Measurements from ENCODE around the gene ARPC5.
"Not testable (repeated sequence)": the region's sequence is repeated elsewhere in the genome, so short reads cannot be mapped to it uniquely, and the experiment has no call there.

Gene ARPC5

DNA sequence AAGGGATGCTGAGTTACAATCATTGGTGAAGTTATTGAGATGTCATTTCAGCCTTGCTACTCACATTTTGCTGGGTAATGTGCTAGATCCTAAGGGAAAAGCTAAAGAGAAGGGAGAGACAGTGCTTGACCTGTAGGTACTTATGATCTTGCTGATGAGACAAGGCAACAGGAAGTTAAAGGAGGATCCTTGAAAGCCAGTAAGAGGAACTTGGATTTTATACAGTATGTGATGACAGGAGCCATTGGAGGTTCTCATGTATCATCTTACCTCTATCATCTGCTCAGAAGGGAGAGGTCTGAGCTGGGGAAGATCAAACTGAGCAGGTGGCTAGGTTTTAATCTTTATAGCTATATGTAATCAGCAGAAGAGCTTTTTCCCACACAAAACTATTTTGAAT is 11.2 kb upstream of the ARPC5 start:
- no peak for DNase-seq (ENCODE audit: low spot score)

GRCh38 chr1:183645531-183645930 is 9.9 kb upstream of the ARPC5 start:
- no peak for DNase-seq (ENCODE audit: low spot score)

GRCh38 chr1:183642166-183642565 is 6.6 kb upstream of the ARPC5 start:
- DNase-seq (ENCODE audit: low spot score) = no peak

DNA sequence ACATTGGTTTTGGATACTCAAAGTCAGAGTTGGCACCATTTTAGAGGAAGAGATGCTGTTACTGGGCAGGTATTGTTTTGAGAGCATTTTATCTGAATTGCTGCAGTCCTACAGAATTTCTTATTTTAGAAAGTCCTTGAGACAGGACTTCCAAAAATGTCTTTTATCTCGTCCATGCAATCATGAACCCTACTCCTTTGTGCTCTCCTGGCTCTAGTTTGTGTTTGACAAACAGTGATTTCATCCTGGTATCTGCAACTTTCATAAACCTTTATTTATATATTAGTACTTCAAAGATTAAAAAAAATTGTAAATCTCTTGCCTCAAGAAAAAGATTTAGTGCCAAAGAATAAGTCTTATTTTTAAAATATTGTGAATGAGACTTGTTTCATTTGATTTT is 4.6 kb upstream of the ARPC5 start:
- no peak for DNase-seq (ENCODE audit: low spot score)

DNA sequence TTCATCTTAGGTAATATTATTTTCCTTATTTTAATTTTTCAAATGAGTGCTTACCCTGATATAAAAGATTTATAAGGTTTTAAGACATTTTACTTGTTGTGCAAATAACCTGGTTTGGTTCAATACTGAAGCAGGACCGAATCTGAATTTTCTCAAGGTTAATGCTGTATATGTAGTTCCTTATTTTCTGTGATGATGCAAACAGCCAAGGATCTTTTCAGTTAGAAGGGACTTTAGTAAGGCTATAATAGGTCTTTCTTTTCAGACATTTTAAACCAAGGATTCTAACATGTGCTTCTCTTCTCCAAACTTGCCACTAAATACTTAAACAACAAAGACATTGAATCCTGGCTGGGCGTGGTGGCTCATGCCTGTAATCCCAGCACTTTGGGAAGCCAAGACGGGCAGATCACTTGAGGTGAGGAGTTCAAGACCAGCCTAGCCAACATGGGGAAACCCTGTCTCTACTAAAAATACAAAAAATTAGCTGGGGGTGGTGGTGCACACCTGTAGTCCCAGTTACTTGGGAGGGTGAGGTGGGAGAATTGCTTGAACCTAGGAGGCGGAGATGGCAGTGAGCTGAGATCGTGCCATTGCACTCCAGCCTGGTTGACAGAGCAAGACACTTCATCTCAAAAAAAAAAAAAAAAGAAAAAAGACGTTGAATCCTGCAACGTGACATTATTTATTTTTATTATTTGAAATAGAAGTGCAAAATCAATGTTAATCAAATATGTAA is 3.2 kb upstream of the ARPC5 start:
- no peak for DNase-seq (ENCODE audit: low spot score)

GRCh38 chr1:183636783-183637182 is 1.2 kb upstream of the ARPC5 start:
- no peak for DNase-seq (ENCODE audit: low spot score)

GRCh38 chr1:183636334-183636682 is 725 bp upstream of the ARPC5 start:
- DNase-seq (ENCODE audit: low spot score) = no peak

- DNase-seq (ENCODE audit: low spot score) = no peak
Observed at GRCh38 chr1:183635099-183635605, 431 bp downstream of the ARPC5 start.

GRCh38 chr1:183634429-183635065 is 1.0 kb downstream of the ARPC5 start:
- no peak for DNase-seq (ENCODE audit: low spot score)

DNA sequence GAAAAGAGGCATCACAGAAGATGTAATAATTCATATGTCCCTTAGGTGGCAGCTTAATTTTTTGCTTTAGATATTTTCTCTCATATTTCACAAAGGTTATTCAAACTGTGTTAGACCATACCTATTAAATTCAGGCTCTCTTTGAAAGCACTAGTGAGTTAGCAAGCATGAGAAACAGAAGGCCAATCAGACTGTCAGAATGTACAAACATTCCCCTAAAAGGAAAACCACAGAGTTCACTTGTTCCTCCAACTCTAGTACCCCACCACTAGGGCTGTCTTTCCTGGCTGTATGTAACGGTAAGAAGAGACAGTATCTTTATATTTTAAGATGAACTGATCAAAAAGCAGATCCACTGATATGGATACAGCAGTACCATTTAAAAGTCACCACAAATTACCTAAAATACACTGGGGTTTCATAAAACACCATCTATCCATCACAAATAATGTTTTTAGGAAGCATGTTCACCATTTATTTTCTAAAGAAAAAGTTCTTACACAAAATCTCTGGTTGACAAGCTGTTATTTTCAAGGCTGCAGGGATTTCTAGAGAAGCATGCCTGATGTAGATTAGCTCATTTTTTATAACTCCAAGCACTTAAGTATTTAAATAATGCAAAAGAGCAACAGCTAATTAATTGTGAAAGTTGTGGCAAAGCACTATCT is 1.8 kb downstream of the ARPC5 start:
- peak; percentile 87 for DNase-seq (ENCODE audit: low spot score)

GRCh38 chr1:183632964-183633363 is 2.6 kb downstream of the ARPC5 start:
- DNase-seq (ENCODE audit: low spot score) = no peak

DNA sequence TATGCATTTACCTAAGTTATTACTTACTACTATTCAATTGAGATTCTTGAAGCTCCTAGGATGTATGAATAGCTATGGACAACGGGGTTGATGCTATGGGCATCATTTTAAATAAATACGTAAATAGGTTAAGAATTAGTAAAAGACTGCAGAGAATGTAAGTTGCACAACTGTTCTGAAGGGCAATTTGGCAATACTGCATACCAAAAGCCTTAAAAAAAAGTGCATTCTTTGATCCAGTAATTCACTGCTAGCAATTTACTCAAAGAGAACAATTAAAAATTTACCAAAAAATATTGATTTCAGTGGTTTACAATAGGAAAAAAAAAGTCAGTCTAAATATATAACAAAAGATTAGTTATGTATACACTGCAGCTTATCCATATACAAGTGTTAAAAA is 3.5 kb downstream of the ARPC5 start:
- DNase-seq (ENCODE audit: low spot score) = no peak

GRCh38 chr1:183630748-183631147 is 4.8 kb downstream of the ARPC5 start:
- DNase-seq (ENCODE audit: low spot score) = peak; percentile 69

GRCh38 chr1:183628537-183628936 is 7.0 kb downstream of the ARPC5 start:
- DNase-seq (ENCODE audit: low spot score) = no peak

- DNase-seq (ENCODE audit: low spot score) = not testable (repeated sequence)
Observed at GRCh38 chr1:183626236-183626635, 9.3 kb downstream of the ARPC5 start.

DNA sequence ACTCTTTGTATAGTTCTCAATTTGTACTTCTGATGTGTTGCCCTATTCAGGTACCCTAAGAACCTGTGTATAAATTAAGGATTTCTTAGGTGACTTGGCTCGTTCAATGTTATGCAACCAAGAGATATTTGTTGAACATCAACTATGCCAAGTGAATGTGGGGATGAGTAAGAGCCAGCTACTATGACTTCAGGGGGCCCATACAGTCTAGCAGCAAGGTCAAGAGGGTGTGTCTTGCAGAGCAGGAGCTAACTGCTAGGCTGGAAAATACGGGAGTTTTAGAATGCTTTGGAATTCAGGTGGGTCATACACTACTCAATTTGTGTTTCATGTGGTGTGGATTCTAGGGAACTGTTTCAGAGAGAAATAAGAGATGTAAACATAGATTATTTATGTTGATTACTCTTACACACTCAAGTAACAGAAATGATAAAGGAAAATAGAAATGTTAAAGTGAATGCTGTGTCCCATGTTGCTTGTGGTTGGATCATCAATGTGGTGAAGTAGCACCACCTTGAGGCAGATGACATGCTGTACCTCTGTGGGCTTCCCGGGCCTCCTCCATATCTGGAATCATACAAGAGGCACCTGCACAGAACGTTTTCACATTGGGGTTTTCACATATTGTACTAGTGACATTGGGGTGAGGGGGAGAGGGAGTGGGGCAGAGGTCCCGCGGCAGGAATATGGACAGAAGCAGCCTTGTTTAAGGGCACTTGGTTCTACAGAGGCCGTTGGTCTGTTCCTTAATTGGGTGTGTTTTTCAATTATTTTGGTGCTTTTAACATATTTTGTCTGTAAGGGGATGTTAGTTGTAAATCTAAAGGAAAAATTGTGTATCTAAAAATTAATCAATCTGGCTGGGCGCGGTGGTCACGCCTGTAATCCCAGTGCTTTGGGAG is 12.4 kb downstream of the ARPC5 start:
- peak; percentile 85 for DNase-seq (ENCODE audit: low spot score)

DNA sequence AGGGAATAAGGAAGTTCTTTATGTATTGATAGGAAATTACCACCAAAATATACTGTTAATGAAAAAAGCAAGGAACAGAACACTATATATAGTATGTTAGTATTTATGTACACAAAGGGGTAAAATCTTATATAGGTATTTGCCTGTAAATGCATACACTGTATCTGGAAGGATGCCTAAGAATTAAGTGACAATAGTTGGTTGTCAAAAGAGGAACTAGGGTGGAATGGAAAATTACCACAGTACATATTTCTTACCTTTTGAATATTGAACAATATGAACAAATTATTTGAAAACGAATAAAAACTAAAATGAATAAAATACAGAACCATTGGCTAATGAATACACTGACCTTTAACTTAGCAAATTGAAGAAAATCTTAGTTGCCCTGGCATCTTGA is 13.6 kb downstream of the ARPC5 start:
- no peak for DNase-seq (ENCODE audit: low spot score)

GRCh38 chr1:183620311-183620710 is 15.3 kb downstream of the ARPC5 start:
- DNase-seq (ENCODE audit: low spot score) = no peak

DNA sequence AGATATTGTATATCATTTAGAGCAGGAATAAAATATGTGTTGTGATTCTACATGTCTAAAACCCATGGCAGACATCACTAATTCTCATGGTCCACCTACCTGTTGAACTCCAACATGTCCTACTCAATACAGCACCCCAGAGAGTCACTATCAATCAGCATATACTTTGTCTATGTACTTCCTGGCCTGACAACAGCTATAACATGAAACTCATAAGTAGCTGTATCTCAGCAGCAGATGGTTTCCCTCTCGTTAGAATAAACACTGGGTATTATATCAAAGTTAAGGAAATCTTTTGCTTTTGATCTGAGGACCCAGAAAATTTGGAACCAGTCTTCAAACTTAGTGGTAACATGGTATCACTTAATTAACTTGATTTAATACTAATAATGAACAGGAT is 15.8 kb downstream of the ARPC5 start:
- no peak for DNase-seq (ENCODE audit: low spot score)

- DNase-seq (ENCODE audit: low spot score) = not testable (repeated sequence)
Observed at GRCh38 chr1:183618202-183618601, 17.4 kb downstream of the ARPC5 start.

DNA sequence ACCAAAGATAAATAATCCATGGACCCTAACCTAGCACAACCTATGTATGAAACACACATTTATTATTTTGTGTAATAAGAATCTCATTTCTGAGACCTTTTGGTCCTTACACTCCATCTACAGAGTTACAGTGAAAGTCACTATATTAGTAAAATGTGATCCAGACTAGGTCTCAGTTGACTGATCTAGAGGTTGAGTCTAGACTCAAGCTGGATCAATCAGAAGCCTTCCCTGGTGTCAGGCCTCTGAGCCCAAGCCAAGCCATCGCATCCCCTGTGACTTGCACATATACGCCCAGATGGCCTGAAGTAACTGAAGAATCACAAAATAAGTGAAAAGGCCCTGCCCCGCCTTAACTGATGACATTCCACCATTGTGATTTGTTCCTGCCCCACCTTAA is 22.6 kb downstream of the ARPC5 start:
- DNase-seq (ENCODE audit: low spot score) = not testable (repeated sequence)

DNA sequence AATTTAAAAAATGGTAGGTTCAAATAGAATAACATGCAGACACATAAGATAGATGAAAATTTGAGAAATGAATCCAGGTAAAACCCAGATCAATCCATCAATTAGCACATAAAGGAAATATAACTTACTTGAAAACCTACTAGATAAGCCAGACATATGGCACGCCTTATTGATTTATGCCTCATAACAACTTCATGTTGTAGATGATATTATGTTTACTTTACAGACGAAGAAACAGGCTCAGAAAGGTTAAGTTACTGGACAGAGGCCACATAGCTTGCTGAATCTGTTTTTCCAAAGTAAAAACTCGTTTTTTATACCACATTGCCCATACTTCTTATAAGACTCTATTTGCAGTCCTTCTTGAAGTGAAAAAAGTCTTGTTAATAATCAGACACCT is 23.2 kb downstream of the ARPC5 start:
- no peak for DNase-seq (ENCODE audit: low spot score)

All from pons (tissue), 1 donor.